Neural cell (in vitro differentiated cells): ENCODE data around the gene SGCD. TPM values are rescaled to one million over a fixed set of nuclear protein-coding genes. Genes with fewer than 3 reads are reported as not detected.
A peak's percentile ranks its signal among the peaks of the same experiment; 100 is the strongest.

Source experiments
- H2AFZ ChIP-seq: fragments of 200-600, 300-800 bp; sonication (generic), shearing (Covaris generic); 2 replicates; pipeline ENCODE4 v1.6.0; 2014; ENCODE audit warnings: low read depth, mild to moderate bottlenecking, antibody characterized with exemption, low read length, moderate library complexity
- H3F3A ChIP-seq: fragments of 200-600 bp; shearing (Covaris generic); 2 replicates; pipeline ENCODE4 v1.6.1; 2016; ENCODE audit warnings: mild to moderate bottlenecking, moderate library complexity, mixed read lengths, antibody characterized with exemption, low read length; ENCODE audit not compliant: insufficient read depth, poor library complexity, severe bottlenecking
- H3K27ac ChIP-seq: fragments of 200-600, 300-800 bp; sonication (generic), shearing (Covaris generic); 2 replicates; pipeline ENCODE4 v1.5.1; 2014; ENCODE audit warnings: mild to moderate bottlenecking, low read length, moderate library complexity
- H3K27me3 ChIP-seq: fragments of 300-800, 200-600 bp; sonication (generic), shearing (Covaris generic); 2 replicates; pipeline ENCODE4 v1.6.0; 2014; ENCODE audit warnings: mild to moderate bottlenecking, low read depth, low read length, moderate library complexity; ENCODE audit not compliant: insufficient read depth
- H3K36me3 ChIP-seq: fragments of 300-800, 200-600 bp; sonication (generic), shearing (Covaris generic); 2 replicates; pipeline ENCODE4 v1.5.1; 2014; ENCODE audit warnings: mild to moderate bottlenecking, antibody characterized with exemption, low read length, moderate library complexity; ENCODE audit not compliant: insufficient read depth
- H3K4me2 ChIP-seq: fragments of 300-800, 200-600 bp; sonication (generic), shearing (Covaris generic); 2 replicates; pipeline ENCODE4 v1.6.0; 2014; ENCODE audit warnings: mild to moderate bottlenecking, low read length
- H3K4me3 ChIP-seq: fragments of 300-800, 200-600 bp; sonication (generic), shearing (Covaris generic); 2 replicates; pipeline ENCODE4 v1.5.1; 2014; ENCODE audit warnings: mild to moderate bottlenecking, low read length, moderate library complexity
- H3K79me2 ChIP-seq: fragments of 200-600 bp; shearing (Covaris generic); replicated peaks from 2 replicates; pipeline ENCODE4 v1.6.0; 2014; ENCODE audit warnings: mild to moderate bottlenecking, low read length, moderate library complexity; ENCODE audit not compliant: insufficient read depth
- H3K9ac ChIP-seq: fragments of 300-800, 200-600 bp; sonication (generic), shearing (Covaris generic); 2 replicates; pipeline ENCODE4 v1.6.1; 2016; ENCODE audit warnings: mild to moderate bottlenecking, low read length, mixed read lengths
- H3K9me2 ChIP-seq: fragments of 200-600 bp; shearing (Covaris generic); 2 replicates; pipeline ENCODE4 v1.6.1; 2016; ENCODE audit warnings: mild to moderate bottlenecking, low read length, mixed read lengths; ENCODE audit not compliant: insufficient read depth
- H3K9me3 ChIP-seq: fragments of 200-600, 300-800 bp; sonication (generic), shearing (Covaris generic); 2 replicates; pipeline ENCODE4 v1.6.1; 2016; ENCODE audit warnings: mild to moderate bottlenecking, mixed run types, low read length, moderate library complexity, mixed read lengths
- H4K20me1 ChIP-seq: fragments of 200-600 bp; shearing (Covaris generic); 2 replicates; pipeline ENCODE4 v1.6.1; 2016; ENCODE audit warnings: mild to moderate bottlenecking, mixed run types; ENCODE audit not compliant: insufficient read depth
- CTCF ChIP-seq: fragments of 450-650 bp; IDR thresholded peaks from 2 replicates; pipeline ENCODE4 v1.5.1; 2014; ENCODE audit warnings: antibody characterized with exemption, mild to moderate bottlenecking, moderate library complexity; ENCODE audit not compliant: poor library complexity, severe bottlenecking
- EP300 ChIP-seq: fragments of 450-650 bp; conservative IDR thresholded peaks from 2 replicates; pipeline ENCODE4 v1.6.1; 2014; ENCODE audit warnings: antibody characterized with exemption, mild to moderate bottlenecking, moderate library complexity; ENCODE audit not compliant: poor library complexity, severe bottlenecking
- MXI1 ChIP-seq: fragments of 450-650 bp; conservative IDR thresholded peaks from 2 replicates; pipeline ENCODE4 v1.6.1; 2014; ENCODE audit warnings: antibody characterized with exemption, mild to moderate bottlenecking; ENCODE audit not compliant: poor library complexity, severe bottlenecking
- POLR2AphosphoS5 ChIP-seq: IDR thresholded peaks from 2 replicates; pipeline ENCODE4 v1.6.1; 2012
- RAD21 ChIP-seq: fragments of 450-650 bp; conservative IDR thresholded peaks from 2 replicates; pipeline ENCODE4 v1.6.1; 2014; ENCODE audit warnings: antibody characterized with exemption, mild to moderate bottlenecking, moderate library complexity
- REST ChIP-seq: IDR thresholded peaks from 2 replicates; pipeline ENCODE4 v1.6.1; 2012; ENCODE audit warnings: borderline replicate concordance
- SMC3 ChIP-seq: fragments of 450-650 bp; conservative IDR thresholded peaks from 2 replicates; pipeline ENCODE4 v1.6.1; 2014; ENCODE audit warnings: antibody characterized with exemption, mild to moderate bottlenecking, moderate library complexity; ENCODE audit not compliant: poor library complexity
- TAF1 ChIP-seq: IDR thresholded peaks from 2 replicates; pipeline ENCODE4 v1.6.1; 2012; ENCODE audit warnings: low read depth
- polyA plus RNA-seq: library from polyadenylated mRNA; depleted of rRNA; stranded (reverse); fragments of >200 nt; gene quantifications from 2 replicates; pipeline ENCODE4 v1.2.3, GENCODE V29; 2014

Gene SGCD
- polyA plus RNA-seq, 1 donor from 2014 or later, result 3.4 TPM

- Histone ChIP-seq H3K79me2 (no peaks in the 10 kb centered on the region), H3K4me3 (no peak overlapping the region), H3K27ac (peak overlapping the region; percentile 17), H3F3A (no peaks in the 10 kb centered on the region), H3K9ac (no peak overlapping the region), H4K20me1 (no peaks in the 10 kb centered on the region), H3K9me2 (no peaks in the 10 kb centered on the region), H3K4me2 (no peak overlapping the region), H3K27me3 (no peaks in the 10 kb centered on the region), H2AFZ (no peak overlapping the region), H3K9me3 (no peaks in the 10 kb centered on the region), H3K36me3 (no peaks in the 10 kb centered on the region)
- TF ChIP-seq POLR2AphosphoS5, result peak; percentile 60
- peak; percentile 16 for TF ChIP-seq SMC3
- TF ChIP-seq REST, result peak; percentile 47
- no peak for TF ChIP-seq CTCF
- no peak for TF ChIP-seq TAF1
- peak; percentile 18 for TF ChIP-seq RAD21
- peak; percentile 21 for TF ChIP-seq EP300
Observed at GRCh38 chr5:156476678-156477077, 149.7 kb downstream of the SGCD start.

GRCh38 chr5:156477196-156477595 is 150.2 kb downstream of the SGCD start:
- Histone ChIP-seq H3K27me3 (no peaks in the 10 kb centered on the region), H3K79me2 (no peaks in the 10 kb centered on the region), H4K20me1 (no peaks in the 10 kb centered on the region), H3K9me2 (no peaks in the 10 kb centered on the region), H3K27ac (peak overlapping the region; percentile 17), H3K36me3 (no peaks in the 10 kb centered on the region), H3K4me2 (no peak overlapping the region), H3K4me3 (no peak overlapping the region), H3F3A (no peaks in the 10 kb centered on the region), H2AFZ (no peak overlapping the region), H3K9me3 (no peaks in the 10 kb centered on the region), H3K9ac (no peak overlapping the region)
- TF ChIP-seq POLR2AphosphoS5 (no peak), REST (no peak), SMC3 (no peak), TAF1 (no peak), RAD21 (no peak), MXI1 (no peak)
